GM21360 (cell line): ENCODE results near the gene UCN.
"Not testable (repeated sequence)": the region's sequence is repeated elsewhere in the genome, so short reads cannot be mapped to it uniquely, and the experiment has no call there.

Experiments used
- ATAC-seq: cut with Tn5 transposase; IDR thresholded peaks from one replicate; pipeline ENCODE4 v1.9.1; 2021; ENCODE audit warnings: mild to moderate bottlenecking, moderate library complexity; ENCODE audit not compliant: unreplicated experiment

The UCN gene, protein sequence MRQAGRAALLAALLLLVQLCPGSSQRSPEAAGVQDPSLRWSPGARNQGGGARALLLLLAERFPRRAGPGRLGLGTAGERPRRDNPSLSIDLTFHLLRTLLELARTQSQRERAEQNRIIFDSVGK

GRCh38 chr2:27308359-27308881, at the start of gene UCN:
TSS of gene UCN (minus strand) at chr2:27308445. CDS start at chr2:27307895, 550 bp downstream.
- ATAC-seq, result no peak

GRCh38 chr2:27356382-27357181, 48.3 kb upstream of the UCN start, which contains the start of gene GTF3C2:
TSS of gene GTF3C2 (minus strand) at chr2:27356764. CDS start at chr2:27343554, 13,210 bp downstream.
- peak; percentile 68 for ATAC-seq

GRCh38 chr2:27356056-27356381, 47.8 kb upstream of the UCN start:
- peak; percentile 38 for ATAC-seq

DNA sequence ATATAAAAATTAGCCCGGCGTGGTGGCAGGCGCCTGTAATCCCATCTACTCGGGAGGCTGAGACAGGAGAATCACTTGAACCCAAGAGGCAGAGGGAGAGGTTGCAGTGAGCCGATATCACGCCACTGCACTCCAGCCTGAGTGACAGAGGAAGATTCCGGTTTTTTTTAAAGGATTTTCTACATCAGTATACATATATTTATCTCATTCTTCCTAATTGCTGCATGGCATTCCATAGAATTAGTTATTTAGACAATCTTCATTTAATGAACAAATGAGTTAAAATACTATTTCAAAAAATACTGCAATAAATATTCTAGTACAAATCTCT, 46.3 kb upstream of the UCN start:
- ATAC-seq, result no peak

DNA sequence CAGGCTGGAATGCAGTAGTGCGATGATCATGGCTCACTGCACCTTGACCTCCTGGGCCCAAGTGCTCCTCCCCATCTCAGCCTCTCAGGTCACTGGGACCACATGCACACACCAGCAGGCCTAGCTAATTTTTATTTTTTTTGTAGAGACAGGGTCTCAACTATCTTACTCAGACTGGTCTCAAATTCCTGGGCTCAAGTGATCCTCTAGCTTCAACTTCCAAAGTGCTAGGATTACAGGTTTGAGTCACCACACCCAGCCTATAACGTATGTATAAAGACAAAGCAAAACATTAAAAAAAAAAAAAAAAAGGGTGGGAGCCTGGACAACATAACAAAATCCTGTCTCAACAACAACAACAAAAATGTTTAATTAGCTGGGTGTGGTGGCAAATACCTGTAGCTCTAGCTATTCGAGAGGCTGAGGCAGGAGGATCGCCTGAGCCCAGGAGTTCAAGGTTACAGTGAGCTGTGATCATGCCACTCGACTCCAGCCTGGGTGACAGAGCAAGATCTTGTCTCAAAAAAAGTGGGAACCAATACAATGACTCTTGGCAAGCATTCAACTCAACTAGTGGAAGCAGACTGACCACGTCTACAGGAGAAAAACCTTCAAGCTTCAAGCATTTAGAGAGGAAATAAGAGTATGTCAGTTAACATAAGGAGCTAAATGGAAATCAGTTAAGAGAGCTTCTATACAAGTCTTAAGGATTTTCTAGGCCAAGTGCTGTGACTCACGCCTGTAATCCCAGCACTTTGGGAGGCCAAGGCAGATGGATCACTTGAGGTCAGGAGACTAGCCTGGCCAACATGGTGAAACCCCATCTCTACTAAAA, 45.7 kb upstream of the UCN start:
- no peak for ATAC-seq

- not testable (repeated sequence) for ATAC-seq
These were observed 45.1 kb upstream of the UCN start for GRCh38 chr2:27353386-27353761.

- no peak for ATAC-seq
These were observed 43.8 kb upstream of the UCN start for GRCh38 chr2:27351802-27352598.

GRCh38 chr2:27350106-27350693, 42.0 kb upstream of the UCN start:
- no peak for ATAC-seq

- no peak for ATAC-seq
These were observed 39.4 kb upstream of the UCN start for GRCh38 chr2:27347641-27348040.

- ATAC-seq, result no peak
These were observed 27.9 kb upstream of the UCN start for GRCh38 chr2:27336173-27336572.

- no peak for ATAC-seq
These were observed 27.1 kb upstream of the UCN start for GRCh38 chr2:27335311-27335710.

DNA sequence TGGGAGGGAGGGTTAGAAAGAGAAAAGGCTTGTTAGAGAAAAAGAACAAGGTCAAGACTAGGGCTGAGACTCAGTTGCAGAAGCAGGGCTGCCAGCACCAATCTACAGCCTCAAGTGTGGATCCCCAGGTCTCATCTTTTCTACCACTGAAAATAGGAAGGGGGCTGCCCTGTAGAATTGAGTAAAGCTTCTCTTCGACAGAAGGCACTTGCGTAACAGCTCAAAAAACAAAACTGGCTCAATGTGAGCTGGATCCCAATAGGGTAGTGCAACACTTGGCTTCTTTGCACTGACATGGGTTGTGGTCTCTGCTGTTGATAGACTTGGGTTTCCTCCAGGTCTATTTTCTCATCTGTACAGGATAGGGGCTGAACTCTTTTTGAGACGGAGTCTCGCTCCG, 16.5 kb upstream of the UCN start:
- no peak for ATAC-seq

- ATAC-seq, result no peak
These were observed 15.5 kb upstream of the UCN start for GRCh38 chr2:27323596-27324285.

GRCh38 chr2:27322766-27323595, 14.7 kb upstream of the UCN start, which contains the start of gene MPV17:
TSS of gene MPV17 (minus strand) at chr2:27323097. CDS start at chr2:27322517, 580 bp downstream.
- ATAC-seq, result peak; percentile 82

DNA sequence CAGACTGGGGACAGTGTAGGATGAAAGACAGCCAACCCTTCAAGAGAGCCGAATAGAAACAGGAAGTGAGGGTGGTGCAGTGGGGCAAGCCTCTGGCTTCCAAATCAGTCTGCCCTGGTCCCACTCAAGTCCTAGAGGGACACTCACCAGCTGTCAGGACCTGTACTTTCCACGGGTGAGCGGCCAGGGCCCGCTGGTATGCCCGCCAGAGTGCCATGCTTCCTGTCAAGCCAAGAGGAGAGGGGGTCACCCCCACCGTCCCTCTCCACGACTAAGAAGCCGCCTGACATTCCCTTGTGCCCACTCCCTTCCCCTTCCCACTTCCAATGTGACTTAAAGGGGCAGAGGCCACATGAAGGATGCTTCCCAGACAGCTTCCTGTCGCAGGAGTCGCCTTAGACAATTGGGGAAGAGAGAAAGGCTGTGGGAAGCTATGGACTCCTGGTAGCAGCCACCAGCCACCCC, 14.1 kb upstream of the UCN start:
- peak; percentile 20 for ATAC-seq

- ATAC-seq, result no peak
These were observed 12.8 kb upstream of the UCN start for GRCh38 chr2:27320958-27321543.

DNA sequence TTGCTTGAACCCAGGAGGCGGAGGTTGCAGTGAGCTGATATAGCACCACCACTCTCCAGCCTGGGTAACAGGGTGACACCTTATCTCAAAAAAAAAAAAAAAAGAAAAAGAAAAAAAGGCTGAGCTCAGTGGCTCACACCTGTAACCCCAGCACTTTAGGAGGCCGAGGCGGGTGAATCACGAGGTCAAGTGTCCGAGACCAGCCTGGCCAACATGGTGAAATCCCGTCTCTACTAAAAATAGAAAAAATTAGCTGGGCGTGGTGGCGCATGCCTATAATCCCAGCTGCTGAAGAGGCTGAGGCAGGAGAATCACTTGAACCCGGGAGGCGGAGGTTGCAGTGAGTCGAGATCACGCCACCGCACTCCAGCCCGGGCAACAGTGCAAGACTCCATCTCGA, 11.6 kb upstream of the UCN start:
- ATAC-seq, result not testable (repeated sequence)

DNA sequence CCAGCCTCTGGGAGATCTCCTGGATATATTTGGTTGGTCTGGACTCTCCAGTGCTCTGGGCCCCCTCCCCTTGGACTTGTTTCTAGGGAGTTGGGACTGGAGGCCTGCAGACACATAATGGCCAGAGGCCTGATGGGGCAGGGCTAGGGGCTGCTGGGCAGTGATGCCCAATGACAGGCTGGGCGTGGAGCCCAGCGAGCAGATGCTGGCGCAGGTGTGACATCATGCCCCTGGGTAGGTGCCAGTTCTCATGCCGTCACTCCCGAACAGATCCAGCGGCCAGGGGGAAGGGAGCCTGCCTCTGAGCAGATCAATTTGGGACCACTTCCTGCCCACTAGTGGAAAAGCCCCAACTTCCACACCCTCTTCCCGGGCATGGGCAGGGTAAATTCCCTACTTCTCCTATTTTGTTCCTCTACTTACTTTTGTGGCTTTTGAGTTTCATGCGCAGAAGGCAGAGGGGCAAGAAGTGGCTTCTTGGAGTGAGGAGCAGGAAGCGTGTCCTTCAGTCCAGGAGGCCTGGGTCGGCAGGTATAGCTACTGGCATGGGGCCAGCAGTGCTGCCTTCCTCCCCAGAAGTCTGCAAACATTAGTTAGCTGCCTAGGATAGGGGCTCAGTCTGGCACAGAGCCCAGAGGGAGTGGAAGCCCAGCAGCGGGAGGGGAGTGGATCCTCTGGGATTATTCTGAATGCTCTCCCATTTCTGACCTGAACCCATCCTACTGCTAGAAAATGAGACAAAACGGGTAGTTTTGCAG, 8.6 kb upstream of the UCN start:
- no peak for ATAC-seq
